ENCODE data around the gene TF. TPM values are rescaled to one million over a fixed set of nuclear protein-coding genes. Genes with fewer than 3 reads are reported as not detected.

The TF gene
- total and polyA plus RNA-seq, 5 experiments from 2014 or later: 0.34 to 0.78 (median 0.63) TPM; not detected in 2

DNA sequence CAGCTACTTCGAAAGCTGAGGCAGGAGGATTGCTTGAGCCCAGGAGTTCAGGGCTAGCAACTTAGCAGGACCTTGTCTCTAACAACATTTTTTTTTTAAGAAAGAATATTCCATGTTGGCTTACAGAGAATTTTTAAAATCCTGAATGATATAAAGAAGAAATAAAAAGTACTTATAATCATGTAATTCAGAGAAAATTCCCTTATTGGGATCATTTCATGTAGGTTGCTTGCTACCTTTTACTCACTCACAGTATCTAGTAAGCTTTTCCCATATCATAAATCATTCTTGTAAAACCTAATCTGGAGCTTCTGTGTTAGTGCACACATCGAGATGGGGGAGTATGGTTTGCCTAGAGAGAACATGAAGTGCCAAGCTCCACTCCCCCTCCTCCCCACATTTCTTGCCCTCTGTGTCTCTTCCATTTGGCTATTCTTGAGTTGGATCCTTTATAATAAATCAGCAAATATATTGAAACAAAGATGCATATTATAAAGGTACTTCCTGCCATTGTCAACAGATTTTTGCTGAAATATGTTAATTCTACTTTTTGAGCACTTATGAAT, 13.6 kb downstream of the TF start:
- H3K4me3 Mint-ChIP-seq: no peak overlapping the region
- no peak for DNase-seq
- peaks cover 2 to 15% (median 10%) of the 10 kb centered on the region in 5 donors for H3K27me3 Mint-ChIP-seq
- H3K9me3 Mint-ChIP-seq: no peaks in the 10 kb centered on the region
- no peak for ATAC-seq
- H3K4me1 Mint-ChIP-seq: no peaks in the 10 kb centered on the region
- H3K27ac Mint-ChIP-seq: no peak overlapping the region
- POLR2A ChIA-PET: no interaction called here
- H3K36me3 Mint-ChIP-seq: no peaks in the 10 kb centered on the region

DNA sequence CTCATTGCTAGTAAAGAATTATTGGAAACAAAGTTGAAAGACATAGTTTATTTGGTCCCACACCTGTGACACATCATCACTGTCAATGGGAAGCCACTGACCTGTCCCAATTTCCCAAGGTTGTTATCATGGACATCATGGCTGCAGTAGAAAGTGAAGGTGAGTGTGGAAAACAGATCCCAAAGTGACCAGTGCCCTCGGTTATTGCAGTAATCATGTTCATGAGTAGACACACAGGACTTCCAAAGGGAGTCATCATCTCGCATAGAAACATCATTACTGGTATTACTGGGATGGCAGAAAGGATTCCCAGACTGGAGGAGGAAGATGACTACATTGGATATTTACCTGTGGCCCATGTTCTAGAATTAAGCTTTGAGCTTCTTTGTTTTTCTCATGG, 14.7 kb downstream of the TF start:
- Mint-ChIP-seq H3K27ac (no peak overlapping the region), H3K36me3 (no peaks in the 10 kb centered on the region), H3K4me3 (no peak overlapping the region), H3K4me1 (no peaks in the 10 kb centered on the region), H3K9me3 (no peaks in the 10 kb centered on the region), H3K27me3 (peaks cover 3 to 17% (median 10%) of the 10 kb centered on the region in 5 donors)
- POLR2A ChIA-PET: no interaction called here
- no peak for ATAC-seq
- no peak for DNase-seq

DNA sequence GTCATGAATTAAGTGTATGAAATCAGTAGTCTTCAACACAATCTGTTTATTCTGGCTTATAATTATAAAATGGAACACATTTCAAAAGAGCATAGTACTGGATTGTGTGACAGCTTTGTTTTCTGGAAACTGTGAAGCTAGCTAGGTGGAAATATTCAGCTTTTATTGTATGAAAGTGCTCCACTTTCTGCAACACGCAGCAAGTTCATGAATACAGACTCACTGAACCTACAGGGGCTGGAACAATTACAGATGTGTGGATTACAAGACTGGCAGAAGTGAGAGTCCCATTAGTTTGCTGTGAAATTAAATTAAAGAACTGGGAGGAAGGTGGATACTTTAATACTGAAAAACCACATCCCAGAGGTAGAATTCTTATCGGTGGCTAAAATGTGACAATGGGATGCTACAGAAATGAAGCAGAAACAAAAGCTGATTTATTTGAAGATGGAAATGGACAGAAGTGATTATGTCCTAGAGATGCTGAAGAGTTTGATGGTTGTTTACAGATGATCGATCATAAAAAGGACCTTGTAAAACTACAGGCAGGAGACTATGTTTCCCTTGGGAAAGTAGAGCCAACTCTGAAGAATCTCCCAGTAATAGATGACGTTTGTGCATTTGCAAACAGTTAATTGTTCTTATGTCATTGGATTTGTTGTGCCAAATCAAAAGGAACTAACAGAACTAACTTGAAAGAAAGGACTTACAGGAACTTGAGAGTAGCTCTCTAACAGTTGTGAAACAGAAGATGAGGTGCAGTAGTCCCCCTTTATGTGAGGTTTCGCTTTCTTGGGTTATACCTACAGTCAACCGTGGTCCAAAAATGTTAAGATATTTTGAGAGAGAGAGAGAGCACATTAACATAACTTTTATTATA, 15.7 kb downstream of the TF start:
- POLR2A ChIA-PET: no interaction called here
- DNase-seq (no peak), ATAC-seq (no peak)
- no peaks in the 10 kb centered on the region for H3K4me1 Mint-ChIP-seq
- H3K4me3 Mint-ChIP-seq: no peak overlapping the region
- H3K9me3 Mint-ChIP-seq: no peaks in the 10 kb centered on the region
- H3K27me3 Mint-ChIP-seq: peaks cover 3 to 17% (median 8%) of the 10 kb centered on the region in 5 donors
- no peaks in the 10 kb centered on the region for H3K36me3 Mint-ChIP-seq
- no peak overlapping the region for H3K27ac Mint-ChIP-seq

DNA sequence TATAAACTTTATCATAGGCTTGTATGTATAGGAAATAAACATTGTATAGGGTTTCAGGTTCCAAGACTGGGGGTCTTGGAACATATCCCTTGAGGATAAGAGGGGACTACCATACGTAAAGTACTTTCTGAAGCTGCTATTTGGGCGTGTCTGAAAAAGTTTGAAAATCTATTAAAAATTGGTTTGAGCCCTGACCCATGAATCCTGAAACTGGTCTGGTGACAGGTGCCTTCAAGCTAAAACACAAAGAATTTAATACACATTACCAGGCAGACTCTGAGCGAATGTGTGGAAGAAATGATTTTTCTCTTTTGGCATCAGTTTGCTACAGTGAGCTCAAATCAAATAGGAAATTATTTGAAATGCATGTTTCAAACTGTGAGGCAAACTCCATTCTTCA, 16.3 kb downstream of the TF start:
- DNase-seq: no peak
- Mint-ChIP-seq H3K4me3 (no peak overlapping the region), H3K36me3 (no peaks in the 10 kb centered on the region), H3K27me3 (peaks cover 3 to 17% (median 4%) of the 10 kb centered on the region in 5 donors), H3K9me3 (no peaks in the 10 kb centered on the region), H3K4me1 (no peaks in the 10 kb centered on the region), H3K27ac (no peak overlapping the region)
- POLR2A ChIA-PET: no interaction called here
- no peak for ATAC-seq

DNA sequence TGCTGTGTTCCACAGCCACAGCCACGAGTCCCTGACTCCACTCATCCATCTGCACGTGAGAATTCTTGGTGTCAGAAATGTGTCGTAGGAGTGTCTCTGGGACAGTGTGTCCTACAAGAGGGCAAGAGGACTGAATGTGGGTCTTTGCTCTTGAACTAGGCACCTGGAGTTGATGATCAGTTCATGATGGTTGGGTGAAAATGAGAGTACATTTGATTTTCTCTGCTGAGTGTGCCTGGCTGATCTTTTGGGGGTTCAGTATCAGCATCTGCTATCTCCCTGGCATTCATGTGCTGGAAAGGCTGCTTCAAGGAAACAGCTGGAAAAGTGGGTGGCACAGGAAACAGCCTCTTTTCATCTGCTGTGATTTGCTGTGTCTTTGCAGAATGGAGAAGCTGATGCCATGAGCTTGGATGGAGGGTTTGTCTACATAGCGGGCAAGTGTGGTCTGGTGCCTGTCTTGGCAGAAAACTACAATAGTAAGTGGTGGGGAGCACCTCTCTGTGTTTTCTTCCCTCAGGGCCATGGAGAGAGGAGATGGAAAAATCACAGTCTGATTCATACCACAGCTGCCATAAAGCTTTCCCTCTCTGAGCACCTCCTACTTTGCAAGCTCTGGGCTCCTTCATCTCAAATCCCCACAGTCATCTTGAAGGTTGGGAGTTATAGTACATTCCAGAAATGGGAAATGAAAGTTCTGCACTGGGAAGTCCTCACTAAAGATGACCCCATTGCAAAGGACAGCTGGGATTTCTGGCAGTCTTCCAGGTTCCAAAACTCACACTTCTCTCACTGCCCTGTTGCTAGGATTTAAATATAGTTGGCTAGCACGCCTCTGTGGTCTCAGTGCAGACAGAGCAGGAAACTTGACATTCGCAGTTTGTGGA, 17.8 kb downstream of the TF start:
- Mint-ChIP-seq H3K27ac (no peak overlapping the region), H3K36me3 (no peaks in the 10 kb centered on the region), H3K4me1 (no peaks in the 10 kb centered on the region), H3K4me3 (no peak overlapping the region), H3K9me3 (no peaks in the 10 kb centered on the region), H3K27me3 (peaks cover 2 to 17% (median 4%) of the 10 kb centered on the region in 5 donors)
- DNase-seq (no peak), ATAC-seq (no peak)
- POLR2A ChIA-PET: no interaction called here

DNA sequence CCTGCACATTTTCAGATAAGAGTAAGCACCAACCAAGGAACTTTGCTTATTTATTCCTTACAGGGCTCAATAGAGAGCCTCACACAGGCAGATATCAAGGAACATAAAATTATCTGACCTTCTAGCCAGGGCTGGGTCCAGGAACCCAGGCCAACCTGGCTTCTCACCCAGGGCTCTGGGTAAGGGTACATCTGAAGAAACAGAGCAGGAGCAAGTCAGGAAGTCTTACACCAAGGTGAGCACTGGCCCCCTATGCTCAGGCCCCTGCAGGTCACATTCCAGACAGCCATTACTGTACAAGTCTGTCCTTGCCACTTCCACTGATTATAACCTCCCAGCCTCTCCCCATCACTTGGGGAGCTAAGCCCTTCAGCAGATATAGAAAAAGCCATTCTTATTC, 19.1 kb downstream of the TF start:
- no peak for DNase-seq
- no peaks in the 10 kb centered on the region for H3K36me3 Mint-ChIP-seq
- no peak overlapping the region for H3K27ac Mint-ChIP-seq
- ATAC-seq: no peak
- H3K27me3 Mint-ChIP-seq: peaks cover 0 to 17% (median 4%) of the 10 kb centered on the region in 5 donors
- H3K9me3 Mint-ChIP-seq: no peaks in the 10 kb centered on the region
- no peaks in the 10 kb centered on the region for H3K4me1 Mint-ChIP-seq
- H3K4me3 Mint-ChIP-seq: no peak overlapping the region
- POLR2A ChIA-PET: no interaction called here

DNA sequence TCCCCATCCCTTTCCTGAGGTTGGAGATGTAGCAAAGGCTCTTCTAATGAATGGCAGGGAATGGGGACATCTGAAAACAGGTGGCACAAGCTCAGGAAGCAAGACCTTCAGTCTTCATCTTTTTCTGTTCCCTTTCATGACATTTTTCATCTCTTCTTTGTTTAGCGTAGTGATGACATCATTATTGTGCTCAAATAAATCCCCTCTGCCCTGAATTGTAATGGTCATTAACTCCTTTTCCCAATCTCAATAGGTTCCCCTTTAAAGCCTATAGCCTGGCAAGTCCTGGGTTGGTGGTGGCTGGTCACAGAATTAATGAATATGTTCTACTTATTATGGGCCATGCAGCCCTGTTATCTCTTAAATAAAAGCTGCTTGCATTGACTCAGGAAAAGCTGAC, 21.4 kb downstream of the TF start:
- Mint-ChIP-seq H3K4me3 (no peak overlapping the region), H3K36me3 (no peaks in the 10 kb centered on the region), H3K9me3 (no peaks in the 10 kb centered on the region), H3K27ac (no peak overlapping the region), H3K27me3 (peaks cover 4 to 23% (median 5%) of the 10 kb centered on the region in 5 donors), H3K4me1 (peaks cover 0 to 2% (median 0%) of the 10 kb centered on the region in 4 donors)
- no peak for ATAC-seq
- DNase-seq: no peak
- POLR2A ChIA-PET: no interaction called here

DNA sequence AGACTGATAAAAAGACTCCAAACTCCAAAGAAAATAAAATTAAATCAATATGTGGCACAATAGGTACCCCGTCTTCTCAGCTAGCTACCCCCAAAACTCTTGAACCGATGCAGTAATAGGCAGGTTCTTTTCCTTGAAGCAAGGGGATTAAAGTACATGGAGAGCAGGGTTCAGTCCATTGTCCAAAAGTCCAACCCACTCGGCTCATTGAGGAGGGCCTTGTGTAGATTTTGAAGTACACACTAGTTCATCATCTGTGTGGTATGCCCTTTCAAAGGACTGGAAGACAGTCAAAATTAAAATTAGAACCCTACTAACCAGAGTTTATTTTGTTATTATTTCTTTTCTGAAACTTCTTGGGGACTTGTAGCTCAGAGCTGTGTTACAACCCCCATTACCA, 23.3 kb downstream of the TF start:
- Mint-ChIP-seq H3K27ac (no peak overlapping the region), H3K9me3 (no peaks in the 10 kb centered on the region), H3K4me1 (peaks cover 0 to 2% (median 0%) of the 10 kb centered on the region in 4 donors), H3K36me3 (no peaks in the 10 kb centered on the region), H3K27me3 (peaks cover 4 to 27% (median 7%) of the 10 kb centered on the region in 5 donors), H3K4me3 (no peak overlapping the region)
- POLR2A ChIA-PET: no interaction called here
- DNase-seq (no peak), ATAC-seq (no peak)

DNA sequence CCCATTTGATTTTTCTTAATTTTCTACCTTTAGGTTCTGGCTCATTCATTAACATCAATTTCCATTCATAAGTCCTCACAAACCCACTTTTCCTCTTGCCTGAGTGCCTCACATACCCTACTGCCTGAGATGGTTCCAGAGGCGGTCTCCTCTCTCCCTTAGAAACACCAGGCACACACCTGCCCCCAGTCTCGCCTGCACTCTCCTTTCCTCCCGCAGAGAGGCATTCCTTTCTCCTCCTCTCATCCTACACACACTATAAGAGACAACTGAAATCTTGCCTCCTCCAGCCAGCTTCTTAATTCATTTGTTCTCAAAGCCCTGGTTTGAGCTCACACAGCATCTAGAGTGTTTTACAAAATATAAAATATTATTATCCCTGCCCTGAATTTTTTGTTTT, 27.5 kb downstream of the TF start:
- ATAC-seq: no peak
- POLR2A ChIA-PET: no interaction called here
- no peak for DNase-seq
- H3K4me1 Mint-ChIP-seq: peaks cover 0 to 2% (median 0%) of the 10 kb centered on the region in 4 donors
- no peaks in the 10 kb centered on the region for H3K36me3 Mint-ChIP-seq
- no peaks in the 10 kb centered on the region for H3K9me3 Mint-ChIP-seq
- H3K4me3 Mint-ChIP-seq: no peak overlapping the region
- H3K27me3 Mint-ChIP-seq: peaks cover 5 to 40% (median 17%) of the 10 kb centered on the region in 5 donors
- no peak overlapping the region for H3K27ac Mint-ChIP-seq

DNA sequence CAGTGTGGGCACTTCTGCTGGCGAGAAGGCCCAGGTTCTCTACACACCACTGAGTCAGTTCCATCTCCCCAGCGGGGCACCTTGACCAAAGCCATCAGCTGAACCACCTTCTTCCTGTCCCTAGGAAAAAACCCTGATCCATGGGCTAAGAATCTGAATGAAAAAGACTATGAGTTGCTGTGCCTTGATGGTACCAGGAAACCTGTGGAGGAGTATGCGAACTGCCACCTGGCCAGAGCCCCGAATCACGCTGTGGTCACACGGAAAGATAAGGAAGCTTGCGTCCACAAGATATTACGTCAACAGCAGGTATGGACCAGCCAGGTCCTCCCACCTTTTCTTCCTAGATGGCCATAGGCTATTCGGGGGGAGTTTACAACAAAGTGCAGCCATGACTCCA, 29.1 kb downstream of the TF start:
- Mint-ChIP-seq H3K9me3 (no peaks in the 10 kb centered on the region), H3K27me3 (peaks cover 6 to 56% (median 26%) of the 10 kb centered on the region in 5 donors), H3K27ac (no peak overlapping the region), H3K4me3 (no peak overlapping the region), H3K36me3 (no peaks in the 10 kb centered on the region), H3K4me1 (peaks cover 0 to 2% (median 0%) of the 10 kb centered on the region in 4 donors)
- DNase-seq (no peak), ATAC-seq (no peak)
- POLR2A ChIA-PET: no interaction called here

DNA sequence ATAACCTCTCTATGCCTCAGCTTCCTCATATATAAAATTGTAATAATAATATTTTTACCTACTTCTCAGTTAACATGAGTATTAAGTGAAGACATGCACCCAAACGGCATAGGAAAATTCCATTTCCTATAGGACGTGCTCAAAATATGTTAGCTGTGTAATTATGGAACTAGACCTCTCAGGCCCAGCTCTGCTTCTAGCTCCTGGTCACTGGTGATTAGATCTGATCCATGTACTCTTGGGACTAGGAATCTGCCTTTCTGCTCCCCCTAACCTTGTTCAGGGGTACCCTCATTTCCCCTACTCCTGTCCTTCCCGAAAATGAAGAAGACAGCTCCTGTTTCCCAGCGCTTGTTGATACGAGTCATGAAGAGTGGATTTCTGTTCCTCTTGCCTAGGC, 29.6 kb downstream of the TF start:
- Mint-ChIP-seq H3K27ac (no peak overlapping the region), H3K36me3 (no peaks in the 10 kb centered on the region), H3K9me3 (no peaks in the 10 kb centered on the region), H3K27me3 (peaks cover 6 to 58% (median 26%) of the 10 kb centered on the region in 5 donors), H3K4me3 (no peak overlapping the region), H3K4me1 (peaks cover 0 to 2% (median 0%) of the 10 kb centered on the region in 4 donors)
- no peak for ATAC-seq
- POLR2A ChIA-PET: no interaction called here
- no peak for DNase-seq

DNA sequence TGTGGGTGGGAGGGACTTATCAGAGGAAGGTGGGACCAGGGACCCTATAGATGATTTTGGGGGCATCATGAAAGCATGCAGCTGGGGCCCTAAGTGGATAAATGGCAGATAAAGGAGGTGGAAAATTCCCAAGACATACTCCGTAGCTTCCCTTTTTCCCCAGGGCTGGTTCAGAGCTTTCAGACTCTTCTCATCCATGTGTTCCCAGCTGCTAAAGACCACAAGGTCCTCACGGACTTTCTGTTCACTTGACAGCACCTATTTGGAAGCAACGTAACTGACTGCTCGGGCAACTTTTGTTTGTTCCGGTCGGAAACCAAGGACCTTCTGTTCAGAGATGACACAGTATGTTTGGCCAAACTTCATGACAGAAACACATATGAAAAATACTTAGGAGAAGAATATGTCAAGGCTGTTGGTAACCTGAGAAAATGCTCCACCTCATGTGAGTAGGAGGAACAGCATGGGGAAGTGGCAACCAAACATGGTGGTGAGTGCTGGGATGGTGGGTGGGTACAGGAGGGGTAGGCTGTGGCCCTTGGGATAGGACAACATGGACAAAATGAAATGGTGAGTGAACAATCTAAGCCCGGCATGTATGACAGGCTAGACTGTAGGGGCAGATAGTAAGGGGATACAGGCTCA, 30.7 kb downstream of the TF start:
- Mint-ChIP-seq H3K9me3 (no peaks in the 10 kb centered on the region), H3K4me3 (no peak overlapping the region), H3K36me3 (no peaks in the 10 kb centered on the region), H3K27ac (no peak overlapping the region), H3K4me1 (no peaks in the 10 kb centered on the region), H3K27me3 (peaks cover 8 to 65% (median 28%) of the 10 kb centered on the region in 5 donors)
- ATAC-seq (no peak), DNase-seq (no peak)
- POLR2A ChIA-PET: no interaction called here
